ENCODE results near the gene FAM237B. TPM values are rescaled to one million over a fixed set of nuclear protein-coding genes. Genes with fewer than 3 reads are reported as not detected.

The FAM237B gene
- total RNA-seq, 1 donor from 2014 or later, result not detected

DNA sequence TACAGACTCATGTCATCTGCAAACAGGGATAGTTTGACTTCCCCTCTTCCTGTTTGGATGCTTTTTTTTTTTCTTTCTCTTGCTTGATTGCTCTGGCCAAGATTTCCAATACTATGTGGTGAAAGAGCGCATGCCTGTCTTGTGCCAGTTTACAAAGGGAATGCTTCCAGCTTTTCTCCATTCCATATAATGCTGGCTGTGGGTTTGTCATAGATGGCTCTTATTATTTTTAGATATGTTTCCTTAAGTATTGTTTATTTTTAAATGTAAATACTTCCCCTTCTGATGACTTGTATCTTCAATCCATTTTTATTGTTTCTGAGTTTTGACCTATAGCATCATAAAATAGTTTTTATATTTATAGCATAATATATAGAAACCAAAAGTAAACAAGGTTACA, 17.9 kb downstream of the FAM237B start:
- no peak for ATAC-seq
- no peak for DNase-seq (ENCODE audit: low spot score)
- intact Hi-C loops (cut with DNase I), result no loop called here

DNA sequence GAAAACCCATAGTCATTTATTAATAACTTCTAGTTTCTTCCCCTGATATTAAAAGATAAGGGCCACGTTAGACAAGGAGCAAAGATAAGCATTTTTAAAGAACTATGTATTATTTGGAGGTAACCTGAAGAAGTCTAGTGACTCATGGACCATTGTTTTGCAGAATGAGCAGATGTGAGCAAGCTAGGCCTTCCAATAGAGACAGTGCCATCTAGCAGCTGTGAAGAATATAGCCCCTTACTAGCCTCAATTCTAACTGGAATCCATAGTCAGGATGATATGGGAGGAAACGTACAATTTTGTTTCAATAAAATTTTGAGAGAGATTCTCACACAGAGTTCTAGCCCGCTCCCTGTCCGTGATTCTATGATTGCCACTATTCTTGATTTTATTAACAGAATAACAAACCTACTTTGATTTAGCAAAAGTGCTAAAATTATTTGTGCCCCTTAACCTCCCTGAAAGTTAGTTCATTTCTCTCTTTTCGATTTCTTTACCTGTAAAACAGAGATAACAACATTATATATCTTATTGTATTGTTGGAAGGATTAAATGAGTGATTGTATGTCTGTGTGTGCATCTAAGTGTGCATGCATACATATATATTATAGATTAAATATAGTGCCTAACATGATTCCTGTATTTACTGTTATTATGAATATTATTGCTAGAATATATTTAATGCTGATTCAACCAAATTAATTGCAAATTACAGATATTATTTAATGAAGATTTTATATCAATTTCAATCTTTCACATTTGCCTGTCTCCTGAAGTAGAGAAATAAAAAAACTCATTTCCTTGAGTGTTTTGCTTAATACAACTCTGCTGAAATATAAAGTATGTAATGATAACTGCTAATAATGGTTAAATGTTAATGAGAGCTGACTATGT, 22.7 kb downstream of the FAM237B start:
- intact Hi-C loops (cut with DNase I), result no loop called here
- ATAC-seq (peak; percentile 80), DNase-seq (ENCODE audit: low spot score) (no peak)

DNA sequence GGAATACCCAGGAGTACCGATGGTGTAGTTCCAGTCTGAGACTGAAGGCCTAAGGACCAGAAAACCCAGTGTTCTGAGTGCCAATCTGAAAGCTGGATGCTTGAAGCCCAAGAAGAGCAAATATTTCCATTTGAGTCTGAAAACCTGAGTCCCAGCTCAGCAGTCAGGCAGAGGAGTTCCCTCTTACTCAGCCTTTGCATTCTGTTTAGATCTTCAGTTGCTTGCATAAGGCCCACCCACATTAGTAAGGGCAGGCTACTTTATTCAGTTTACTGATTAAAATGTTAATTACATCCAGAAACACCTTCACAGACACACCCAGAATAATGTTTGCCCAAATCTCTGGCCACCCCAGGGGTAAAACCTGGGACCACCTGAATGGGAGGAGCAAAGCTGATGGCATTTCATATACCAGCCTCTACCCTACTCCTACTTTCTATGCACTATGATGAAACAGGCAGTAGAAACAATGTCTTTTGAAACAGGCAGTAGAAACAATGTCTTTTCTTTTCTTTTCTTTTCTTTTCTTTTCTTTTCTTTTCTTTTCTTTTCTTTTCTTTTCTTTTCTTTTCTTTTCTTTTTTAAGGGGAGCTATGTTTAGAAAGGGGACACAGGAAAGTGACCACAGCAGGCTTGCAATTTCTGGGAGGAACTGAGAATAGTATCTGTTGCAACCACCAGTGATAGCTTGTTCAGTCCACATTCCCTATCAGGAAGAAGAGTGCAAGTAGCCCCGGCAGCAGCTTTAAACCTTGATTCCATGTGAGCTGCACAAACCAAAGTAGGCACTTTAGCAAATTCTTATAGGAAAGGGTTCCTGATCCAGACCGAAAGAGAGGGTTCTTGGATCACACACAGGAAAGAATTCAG, 30.6 kb downstream of the FAM237B start:
- intact Hi-C loops (cut with DNase I), result no loop called here
- DNase-seq (ENCODE audit: low spot score), result no peak
- ATAC-seq, result no peak

DNA sequence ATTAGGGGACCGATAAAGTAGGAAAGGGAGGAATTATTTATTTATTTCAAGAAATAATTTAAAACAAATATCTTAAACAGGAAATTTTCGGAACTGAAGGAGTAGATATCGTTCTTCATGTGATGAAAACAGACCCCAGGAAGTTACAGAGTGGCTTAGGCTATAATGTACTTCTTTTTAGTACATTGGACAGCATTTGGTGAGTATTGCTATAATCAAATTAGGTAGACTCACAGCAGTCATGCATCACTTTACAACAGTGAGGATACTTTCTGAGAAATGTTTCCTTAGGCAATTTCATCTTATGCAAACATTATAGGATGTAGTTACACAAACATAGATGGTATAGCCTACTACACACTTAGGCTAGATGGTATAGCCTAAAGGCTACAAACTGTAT, 33.0 kb downstream of the FAM237B start:
- intact Hi-C loops (cut with DNase I), result no loop called here
- no peak for DNase-seq (ENCODE audit: low spot score)
- no peak for ATAC-seq

DNA sequence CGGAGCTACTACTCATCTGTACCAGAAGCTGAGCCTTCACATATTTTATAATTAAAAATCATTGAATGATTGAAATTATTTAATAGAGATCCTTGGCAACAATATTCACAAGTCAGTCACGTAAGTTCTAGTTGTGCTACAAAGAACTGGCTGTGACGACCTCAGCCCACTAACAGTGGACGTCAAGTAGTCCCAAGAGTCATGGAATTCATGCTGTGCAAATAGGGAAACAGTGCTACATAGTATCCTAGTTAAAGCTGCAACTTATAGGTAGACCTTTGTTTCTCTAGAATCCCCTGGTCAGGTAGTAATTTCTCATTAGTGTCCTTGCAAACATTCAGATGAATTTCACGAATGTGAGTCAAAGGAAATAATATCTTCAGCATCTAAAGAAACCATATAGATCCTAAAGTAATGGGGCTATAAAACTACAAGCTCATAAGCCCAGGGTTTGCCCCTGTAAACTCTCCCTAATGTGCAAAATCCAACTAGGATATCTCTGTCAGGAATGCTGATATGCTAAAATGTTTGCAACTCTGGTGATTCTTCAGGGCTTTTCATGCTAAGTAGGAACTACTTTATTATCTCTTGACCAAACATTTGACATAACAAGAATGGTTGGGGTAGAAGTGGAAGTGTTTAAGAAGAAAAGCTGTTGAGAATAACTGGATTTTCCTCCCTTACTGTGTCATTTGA, 44.9 kb downstream of the FAM237B start:
- ATAC-seq (no peak), DNase-seq (ENCODE audit: low spot score) (no peak)
- intact Hi-C loops (cut with DNase I), result no loop called here

DNA sequence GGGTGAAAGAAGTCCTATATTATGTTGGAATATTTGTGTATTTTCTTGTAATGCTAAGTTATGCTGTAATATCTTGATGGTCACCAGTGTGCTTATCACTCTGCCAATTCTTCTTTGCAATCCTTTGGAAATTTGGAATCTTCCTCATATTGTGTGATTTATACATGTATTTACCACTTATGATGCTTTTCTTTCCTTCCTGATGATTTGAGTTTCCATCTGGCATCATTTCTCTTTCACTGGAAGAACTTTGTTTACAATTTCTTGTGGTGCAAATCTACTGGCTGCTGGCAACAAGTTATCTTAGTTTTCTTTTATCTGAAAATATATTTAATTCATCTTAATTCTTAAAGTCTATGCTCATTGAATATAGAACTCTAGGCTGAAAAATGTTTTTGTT, 46.9 kb downstream of the FAM237B start:
- intact Hi-C loops (cut with DNase I), result no loop called here
- no peak for DNase-seq (ENCODE audit: low spot score)
- ATAC-seq, result no peak

DNA sequence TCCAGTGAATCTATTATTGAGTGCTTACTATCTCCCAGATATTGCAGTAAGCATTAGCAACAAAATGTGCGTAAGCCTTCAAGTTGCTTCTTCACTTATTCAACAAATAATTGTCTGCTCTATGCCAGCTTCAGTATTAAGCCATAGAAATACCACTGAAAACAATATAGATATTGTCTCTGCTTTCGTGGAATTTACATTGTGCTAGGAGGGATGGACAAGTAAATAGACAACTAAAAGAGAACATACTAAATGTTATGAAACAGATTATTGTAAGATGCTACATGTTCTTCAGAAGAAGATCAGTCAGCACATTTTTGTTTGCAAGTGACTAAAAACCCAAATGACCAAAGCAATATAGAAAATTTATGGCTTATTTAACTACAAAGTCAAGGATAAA, 48.9 kb downstream of the FAM237B start:
- no peak for ATAC-seq
- intact Hi-C loops (cut with DNase I), result no loop called here
- no peak for DNase-seq (ENCODE audit: low spot score)

DNA sequence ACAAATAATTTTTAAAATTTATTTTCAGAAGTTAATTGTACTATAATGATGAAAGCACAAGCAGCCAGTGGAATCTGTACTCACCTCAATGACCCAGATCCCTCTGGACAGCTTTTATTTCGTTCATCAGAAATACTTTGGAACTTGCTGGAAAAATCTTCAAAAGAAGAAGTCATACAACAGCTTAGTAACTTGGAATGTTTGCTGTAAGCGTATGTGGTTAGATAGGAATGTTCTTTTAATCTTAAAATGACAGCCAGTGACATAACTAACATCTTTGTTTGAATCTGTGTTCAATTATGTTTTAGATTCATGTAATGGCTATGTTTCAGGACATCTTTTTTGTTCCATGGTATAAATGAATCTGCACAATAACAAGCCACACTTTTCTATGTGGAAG, 49.4 kb downstream of the FAM237B start:
- DNase-seq (ENCODE audit: low spot score), result no peak
- peak; percentile 89 for ATAC-seq
- intact Hi-C loops (cut with DNase I), result no loop called here

DNA sequence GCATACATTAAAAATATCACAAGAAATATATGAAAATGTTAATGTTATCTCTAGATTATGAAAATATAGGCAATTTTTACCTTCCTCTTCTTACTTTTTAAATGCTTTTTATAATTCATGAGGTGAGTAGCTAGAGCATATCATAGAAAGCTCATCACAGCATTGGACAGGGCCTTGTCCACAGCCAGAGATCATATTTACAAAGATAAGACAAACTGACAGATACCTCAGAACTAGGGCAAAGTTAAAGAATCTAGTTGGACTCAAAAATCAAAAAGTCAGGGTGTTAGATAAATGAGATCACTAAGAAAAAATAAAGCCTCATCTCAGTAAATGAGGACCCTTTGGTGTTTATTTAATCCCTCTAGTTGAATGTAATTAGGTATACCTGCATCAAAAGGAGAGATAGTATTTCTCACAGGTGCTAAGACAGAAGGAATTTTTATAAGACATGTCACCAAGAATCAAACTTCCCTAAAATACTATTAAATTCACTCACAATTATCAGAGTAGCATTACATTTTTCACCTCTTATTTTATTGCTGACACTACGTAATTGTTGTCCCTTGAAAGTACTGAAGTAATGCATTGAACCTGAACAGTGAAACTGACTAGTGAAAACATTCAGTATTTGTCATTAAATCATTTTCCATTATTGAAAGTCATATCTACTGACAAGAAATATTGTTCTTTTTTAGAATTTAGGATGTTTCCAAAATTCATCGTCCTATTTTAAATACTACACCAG, 50.5 kb downstream of the FAM237B start:
- no peak for ATAC-seq

DNA sequence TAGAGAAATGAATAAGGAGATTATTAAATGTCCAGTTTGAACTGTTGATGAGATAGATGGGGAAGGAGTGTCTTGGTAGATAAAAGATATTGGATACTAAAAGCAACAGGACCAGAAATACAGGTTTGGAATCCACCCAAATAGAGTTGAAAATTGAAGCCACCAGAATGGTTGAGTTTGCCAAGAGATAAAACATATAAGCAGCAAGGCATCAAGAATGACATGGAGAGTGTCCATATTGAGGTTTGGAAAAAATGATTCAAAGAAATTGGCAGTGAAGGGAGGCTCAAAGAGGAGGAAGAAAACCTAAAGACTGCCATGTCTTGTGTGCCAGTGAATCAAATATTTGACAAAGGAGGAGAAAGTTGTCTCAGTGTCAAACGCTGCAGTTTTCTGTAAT, 51.9 kb downstream of the FAM237B start:
- ATAC-seq (no peak), DNase-seq (ENCODE audit: low spot score) (no peak)
- intact Hi-C loops (cut with DNase I), result loop anchor here (5.0 kb wide), 1 partner anchor 1153 kb away; no protein-coding TSS in a partner anchor

More for the DNA sequence above, 50.5 kb downstream of the FAM237B start:
- DNase-seq (ENCODE audit: low spot score), result no peak
- intact Hi-C loops (cut with DNase I), result no loop called here

DNA sequence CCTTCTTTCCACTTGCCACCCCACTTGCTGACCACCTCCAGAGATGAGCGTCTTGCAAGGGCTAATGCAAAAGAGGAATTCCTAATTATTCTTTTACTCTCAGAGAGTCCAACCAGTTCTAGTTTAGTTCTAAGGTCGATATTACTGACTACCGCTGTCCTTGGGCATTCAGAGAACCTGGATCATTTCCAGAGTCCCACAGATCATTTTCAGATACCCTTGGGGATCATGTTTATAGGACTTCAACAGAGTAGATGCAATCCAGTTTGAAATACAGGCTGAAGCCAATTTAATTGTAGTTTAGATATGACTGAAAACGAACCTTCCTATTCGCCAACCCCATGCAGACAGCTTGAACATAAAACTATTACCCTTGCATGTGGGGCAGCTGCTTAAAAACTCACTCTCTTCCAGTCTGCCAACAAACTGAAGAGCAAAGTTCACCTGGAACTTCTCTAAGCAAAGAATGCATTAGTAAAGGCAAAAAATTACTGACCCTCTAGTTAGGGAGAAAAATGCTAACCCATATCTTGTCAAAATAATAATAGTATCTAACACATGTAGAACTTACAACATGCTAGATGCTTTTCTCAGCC, 53.7 kb downstream of the FAM237B start:
- intact Hi-C loops (cut with DNase I), result loop anchor here (5.0 kb wide), 1 partner anchor 1155 kb away; no protein-coding TSS in a partner anchor
- no peak for ATAC-seq
- no peak for DNase-seq (ENCODE audit: low spot score)

DNA sequence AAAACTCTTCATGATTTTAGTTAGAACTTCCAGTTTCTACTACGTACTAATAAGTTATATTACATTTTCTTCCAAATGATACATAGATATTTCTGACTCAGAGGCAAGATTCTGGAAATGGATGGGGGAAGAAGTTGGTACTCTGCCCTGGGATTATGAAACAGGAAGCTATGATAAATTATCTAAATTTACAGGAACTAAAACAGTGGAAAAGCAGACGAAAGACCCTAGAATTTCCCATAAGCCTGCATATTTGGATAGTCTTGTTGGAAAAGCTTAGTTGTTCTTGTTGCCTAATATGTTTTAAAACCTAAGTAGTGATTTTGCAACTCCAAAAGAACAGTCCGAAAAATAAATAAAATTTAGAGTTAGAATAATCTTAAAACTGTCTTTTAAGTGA, 54.3 kb downstream of the FAM237B start:
- intact Hi-C loops (cut with DNase I), result loop anchor here (5.0 kb wide), 1 partner anchor 1155 kb away; no protein-coding TSS in a partner anchor
- ATAC-seq (peak; percentile 81), DNase-seq (ENCODE audit: low spot score) (no peak)

Other genes with a start within 250 kb of the FAM237B start
- 17.1 TPM for gene STEAP1, start 166.8 kb downstream of the FAM237B start, total RNA-seq
- 65.2 TPM for gene STEAP2, start 109.6 kb downstream of the FAM237B start, total RNA-seq
- gene CFAP69, start 76.1 kb downstream of the FAM237B start, total RNA-seq, result 36.1 TPM
- 35.4 TPM for gene GTPBP10, start 25.4 kb upstream of the FAM237B start, total RNA-seq
- 29.1 TPM for gene CLDN12, start 82.2 kb upstream of the FAM237B start, total RNA-seq
- gene PTTG1IP2, start 148.3 kb upstream of the FAM237B start, total RNA-seq, result not detected